ENCODE results near the gene TXK.

Gene TXK

GRCh38 chr4:48078425-48078824, 55.6 kb downstream of the TXK start:
- H3K4me2 ChIP-seq (ENCODE audit: low read depth, low read length, poor library complexity, severe bottlenecking): no peak overlapping the region
- H3F3A ChIP-seq (ENCODE audit: insufficient read depth): no peaks in the 10 kb centered on the region
- H3K27ac ChIP-seq (ENCODE audit: low read depth, low read length): no peak overlapping the region
- TF ChIP-seq EZH2phosphoT487 (conservative IDR thresholded peaks at IDR 0.05; ENCODE audit: low read length) (no peak), CTCF (IDR thresholded peaks at IDR 0.05; ENCODE audit: insufficient read depth, low read length, poor library complexity, severe bottlenecking) (no peak)
- no peaks in the 10 kb centered on the region for H3K9me3 ChIP-seq (ENCODE audit: insufficient read depth, low read length)
- no peak overlapping the region for H3K9ac ChIP-seq (ENCODE audit: low read length)
- H3K27me3 ChIP-seq (ENCODE audit: low read length): no peaks in the 10 kb centered on the region
- H3K36me3 ChIP-seq (ENCODE audit: low read length): no peaks in the 10 kb centered on the region
- no peaks in the 10 kb centered on the region for H4K20me1 ChIP-seq (ENCODE audit: low read depth, low read length)
- H3K79me2 ChIP-seq (ENCODE audit: insufficient read depth, low read length): no peaks in the 10 kb centered on the region
- H3K9me2 ChIP-seq (replicated peaks; ENCODE audit: insufficient read depth, low read length): no peaks in the 10 kb centered on the region
- no peak overlapping the region for H3K4me3 ChIP-seq (ENCODE audit: insufficient read depth, low read length, poor library complexity, severe bottlenecking)
- H2AFZ ChIP-seq (ENCODE audit: low read depth, low read length, severe bottlenecking): no peak overlapping the region

- Histone ChIP-seq H2AFZ (ENCODE audit: low read depth, low read length, severe bottlenecking) (no peak overlapping the region), H3K36me3 (ENCODE audit: low read length) (no peaks in the 10 kb centered on the region), H3F3A (ENCODE audit: insufficient read depth) (no peaks in the 10 kb centered on the region), H3K79me2 (ENCODE audit: insufficient read depth, low read length) (no peaks in the 10 kb centered on the region), H4K20me1 (ENCODE audit: low read depth, low read length) (no peaks in the 10 kb centered on the region), H3K9me2 (replicated peaks; ENCODE audit: insufficient read depth, low read length) (no peaks in the 10 kb centered on the region), H3K9me3 (ENCODE audit: insufficient read depth, low read length) (no peaks in the 10 kb centered on the region), H3K27ac (ENCODE audit: low read depth, low read length) (no peak overlapping the region), H3K27me3 (ENCODE audit: low read length) (no peaks in the 10 kb centered on the region), H3K4me3 (ENCODE audit: insufficient read depth, low read length, poor library complexity, severe bottlenecking) (no peak overlapping the region), H3K9ac (ENCODE audit: low read length) (no peak overlapping the region), H3K4me2 (ENCODE audit: low read depth, low read length, poor library complexity, severe bottlenecking) (no peak overlapping the region)
- no peak for TF ChIP-seq EZH2phosphoT487 (conservative IDR thresholded peaks at IDR 0.05; ENCODE audit: low read length)
- no peak for TF ChIP-seq CTCF (IDR thresholded peaks at IDR 0.05; ENCODE audit: insufficient read depth, low read length, poor library complexity, severe bottlenecking)
Measured at GRCh38 chr4:48074657-48075056, 59.4 kb downstream of the TXK start.

GRCh38 chr4:48073567-48074103, 60.4 kb downstream of the TXK start:
- H3K4me2 ChIP-seq (ENCODE audit: low read depth, low read length, poor library complexity, severe bottlenecking): no peak overlapping the region
- no peak overlapping the region for H3K9ac ChIP-seq (ENCODE audit: low read length)
- H3F3A ChIP-seq (ENCODE audit: insufficient read depth): no peaks in the 10 kb centered on the region
- H3K27me3 ChIP-seq (ENCODE audit: low read length): no peaks in the 10 kb centered on the region
- TF ChIP-seq EZH2phosphoT487 (conservative IDR thresholded peaks at IDR 0.05; ENCODE audit: low read length): no peak
- TF ChIP-seq CTCF (IDR thresholded peaks at IDR 0.05; ENCODE audit: insufficient read depth, low read length, poor library complexity, severe bottlenecking): no peak
- no peaks in the 10 kb centered on the region for H3K9me2 ChIP-seq (replicated peaks; ENCODE audit: insufficient read depth, low read length)
- H3K4me3 ChIP-seq (ENCODE audit: insufficient read depth, low read length, poor library complexity, severe bottlenecking): no peak overlapping the region
- no peak overlapping the region for H3K27ac ChIP-seq (ENCODE audit: low read depth, low read length)
- no peaks in the 10 kb centered on the region for H4K20me1 ChIP-seq (ENCODE audit: low read depth, low read length)
- no peaks in the 10 kb centered on the region for H3K9me3 ChIP-seq (ENCODE audit: insufficient read depth, low read length)
- H3K36me3 ChIP-seq (ENCODE audit: low read length): no peaks in the 10 kb centered on the region
- no peaks in the 10 kb centered on the region for H3K79me2 ChIP-seq (ENCODE audit: insufficient read depth, low read length)
- no peak overlapping the region for H2AFZ ChIP-seq (ENCODE audit: low read depth, low read length, severe bottlenecking)
